Thyroid gland (tissue), 4 donors: ENCODE measurements around the gene KRTAP10-7. TPM values are rescaled to one million over a fixed set of nuclear protein-coding genes. Genes with fewer than 3 reads are reported as not detected.
"Not testable (repeated sequence)": the region's sequence is repeated elsewhere in the genome, so short reads cannot be mapped to it uniquely, and the experiment has no call there.

Experiments
- DNase-seq, 2 donors: peaks; one replicate each; pipeline ENCODE4 v3.0.0-alpha.2; 2019
- H3K27ac ChIP-seq, 3 donors: fragments of 200-600 bp; sonication (generic); 1 replicate in 2 of 3; 2 replicates in 1 of 3; pipeline ENCODE4 v1.5.1; 2016 to 2019; ENCODE audit warnings: mild to moderate bottlenecking in 1 of 3, moderate library complexity in 1 of 3
- H3K27me3 ChIP-seq: fragments of 200-600 bp; sonication (generic); one replicate; pipeline ENCODE4 v1.5.1; 2019
- H3K36me3 ChIP-seq, 2 donors: fragments of 200-600 bp; sonication (generic); one replicate each; pipeline ENCODE4 v1.5.1; 2016 to 2019
- H3K4me1 ChIP-seq, 2 donors: fragments of 200-600 bp; sonication (generic); one replicate each; pipeline ENCODE4 v1.5.1; 2017 to 2019
- H3K4me3 ChIP-seq, 3 donors: fragments of 200-600 bp; sonication (generic); replicated peaks in 1 of 3; 1 replicate in 2 of 3; 2 replicates in 1 of 3; pipeline ENCODE4 v1.5.1; 2016; ENCODE audit warnings: mild to moderate bottlenecking in 1 of 3
- H3K9me3 ChIP-seq: fragments of 200-600 bp; sonication (generic); one replicate; pipeline ENCODE4 v1.5.1; 2017
- CTCF ChIP-seq, 6 experiments: fragments of 200-600 bp in 3 of 6; fragments of 450-650 bp in 3 of 6; sonication (generic) in 3 of 6; IDR thresholded peaks; one replicate each; pipeline ENCODE4 v1.5.1; 2016 to 2019; ENCODE audit warnings: antibody characterized with exemption in 6 of 6, mild to moderate bottlenecking in 2 of 6, inconsistent platforms in 1 of 6, moderate library complexity in 1 of 6
- POLR2A ChIP-seq, 2 donors: fragments of 450-650 bp; IDR thresholded peaks; one replicate each; pipeline ENCODE4 v1.6.1; 2017; ENCODE audit warnings: antibody characterized with exemption in 2 of 2, mild to moderate bottlenecking in 2 of 2, moderate library complexity in 1 of 2
- WGBS, 2 donors: methylation state at CpG; one replicate each; pipeline ENCODE4 v1.1.5; 2017; 5-methylcytosine and 5-hydroxymethylcytosine counted together
- intact Hi-C: fragments of 100-400 bp; cut with DNase I; formaldehyde crosslinking; loops from one replicate; pipeline ENCODE4 v1.15.1; 2023
- total RNA-seq, 4 donors: library from RNA; depleted of rRNA; stranded (reverse); fragments of >200 nt; gene quantifications; one replicate each; pipeline ENCODE4 v1.2.3, GENCODE V29; 2016

KRTAP10-7 gene
- total RNA-seq, 4 donors from 2014 or later, result not detected

- H3K4me3 ChIP-seq, result no peak overlapping the region
- WGBS, 2 donors, result 85 to 94% methylated on average over 13 to 15 of the region's 15 CpGs
- no peaks in the 10 kb centered on the region for H3K27me3 ChIP-seq
- TF ChIP-seq POLR2A (IDR thresholded peaks at IDR 0.05), result no peak
- TF ChIP-seq CTCF (IDR thresholded peaks at IDR 0.05), result no peak
- intact Hi-C loops, result no loop called here
- DNase-seq, result no peak
- no peak overlapping the region for H3K27ac ChIP-seq
- no peaks in the 10 kb centered on the region for H3K36me3 ChIP-seq
- H3K9me3 ChIP-seq, result no peaks in the 10 kb centered on the region
- no peaks in the 10 kb centered on the region for H3K4me1 ChIP-seq
Observed at GRCh38 chr21:44572959-44573583, 27.3 kb upstream of the KRTAP10-7 start.

GRCh38 chr21:44573630-44574456 is 26.6 kb upstream of the KRTAP10-7 start, which contains the start of gene KRTAP10-4:
Gene KRTAP10-4 (plus strand): TSS chr21:44573729. CDS start chr21:44573759, 30 bp downstream.
- H3K4me3 ChIP-seq, H3K27me3 ChIP-seq, H3K4me1 ChIP-seq, H3K36me3 ChIP-seq, intact Hi-C loops, H3K27ac ChIP-seq, H3K9me3 ChIP-seq, DNase-seq: not testable (repeated sequence)
- 62 to 79% methylated on average over 8 to 12 of the region's 25 CpGs for WGBS, 2 donors

DNA sequence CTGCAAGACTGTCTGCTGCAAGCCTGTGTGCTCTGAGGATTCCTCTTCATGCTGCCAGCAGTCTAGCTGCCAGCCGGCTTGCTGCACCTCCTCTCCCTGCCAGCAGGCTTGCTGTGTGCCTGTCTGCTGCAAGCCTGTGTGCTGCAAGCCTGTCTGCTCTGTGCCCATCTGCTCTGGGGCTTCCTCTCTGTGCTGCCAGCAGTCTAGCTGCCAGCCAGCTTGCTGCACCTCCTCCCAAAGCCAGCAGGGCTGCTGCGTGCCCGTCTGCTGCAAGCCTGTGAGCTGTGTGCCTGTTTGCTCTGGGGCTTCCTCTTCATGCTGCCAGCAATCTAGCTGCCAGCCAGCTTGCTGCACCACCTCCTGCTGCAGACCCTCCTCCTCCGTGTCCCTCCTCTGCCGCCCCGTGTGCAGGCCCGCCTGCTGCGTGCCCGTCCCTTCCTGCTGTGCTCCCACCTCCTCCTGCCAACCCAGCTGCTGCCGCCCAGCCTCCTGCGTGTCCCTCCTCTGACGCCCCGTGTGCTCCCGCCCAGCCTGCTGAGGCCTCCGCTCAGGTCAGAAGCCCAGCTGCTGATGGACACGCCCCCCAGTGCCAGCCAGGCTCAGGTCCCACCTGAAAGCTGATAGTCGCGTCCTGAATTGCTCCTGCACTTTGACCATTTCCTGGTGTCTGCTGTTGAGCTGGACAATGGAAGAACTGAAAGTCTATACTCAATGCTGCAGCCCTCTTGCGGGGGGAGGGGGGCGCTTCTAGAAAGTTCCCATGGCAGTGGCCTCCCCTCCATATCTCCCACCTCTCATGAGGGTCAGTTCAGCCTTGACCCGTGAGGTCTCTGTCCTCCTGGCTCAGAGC is 25.7 kb upstream of the KRTAP10-7 start:
- Histone ChIP-seq H3K27ac (no peak overlapping the region), H3K27me3 (no peaks in the 10 kb centered on the region), H3K4me3 (no peak overlapping the region), H3K9me3 (no peaks in the 10 kb centered on the region), H3K36me3 (no peaks in the 10 kb centered on the region), H3K4me1 (no peaks in the 10 kb centered on the region)
- no peak for DNase-seq
- WGBS, 2 donors, result 40 to 46% methylated on average over 16 to 20 of the region's 21 CpGs
- TF ChIP-seq CTCF (IDR thresholded peaks at IDR 0.05), result no peak
- intact Hi-C loops, result no loop called here

- Histone ChIP-seq H3K4me3 (no peak overlapping the region), H3K27ac (no peak overlapping the region), H3K9me3 (no peaks in the 10 kb centered on the region), H3K36me3 (no peaks in the 10 kb centered on the region), H3K4me1 (no peaks in the 10 kb centered on the region), H3K27me3 (no peaks in the 10 kb centered on the region)
- WGBS, 2 donors, result 89 to 93% methylated on average over 20 of the region's 20 CpGs
- intact Hi-C loops, result no loop called here
- no peak for DNase-seq
- TF ChIP-seq CTCF (IDR thresholded peaks at IDR 0.05), result no peak
- no peak for TF ChIP-seq POLR2A (IDR thresholded peaks at IDR 0.05)
Observed at GRCh38 chr21:44575307-44576024, 24.9 kb upstream of the KRTAP10-7 start.

DNA sequence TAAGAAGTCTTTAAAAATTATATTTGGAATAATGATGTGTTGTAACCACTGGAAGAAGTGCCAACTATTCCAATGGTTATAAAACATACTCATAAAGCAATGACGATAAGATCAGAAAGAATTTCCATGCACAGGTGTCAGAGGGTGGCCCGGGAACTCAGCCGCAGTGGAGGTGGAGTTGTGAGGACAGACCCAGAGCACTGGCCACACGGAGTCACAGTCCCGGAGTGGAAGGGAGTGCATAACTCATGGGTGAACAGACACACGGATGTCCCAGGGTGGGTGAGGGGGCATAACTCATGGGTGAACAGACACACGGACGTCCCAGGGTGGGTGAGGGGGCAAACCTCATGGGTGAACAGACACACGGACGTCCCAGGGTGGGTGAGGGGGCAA is 24.4 kb upstream of the KRTAP10-7 start:
- intact Hi-C loops, result no loop called here
- DNase-seq, result no peak
- H3K9me3 ChIP-seq, result no peaks in the 10 kb centered on the region

More for the DNA sequence above, 24.4 kb upstream of the KRTAP10-7 start:
- TF ChIP-seq POLR2A (IDR thresholded peaks at IDR 0.05) (no peak), CTCF (IDR thresholded peaks at IDR 0.05) (no peak)
- no peaks in the 10 kb centered on the region for H3K4me1 ChIP-seq
- H3K27ac ChIP-seq, result no peak overlapping the region
- H3K36me3 ChIP-seq, result no peaks in the 10 kb centered on the region
- no peak overlapping the region for H3K4me3 ChIP-seq
- 94% methylated on average over 9 to 10 of the region's 10 CpGs for WGBS, 2 donors
- no peaks in the 10 kb centered on the region for H3K27me3 ChIP-seq
